Keratinocyte (primary cell): ENCODE data around the gene SPAG9. TPM values are rescaled to one million over a fixed set of nuclear protein-coding genes. Genes with fewer than 3 reads are reported as not detected.

Experiments
- DNase-seq: peaks from one replicate; pipeline ENCODE4 v3.0.0-alpha.2; 2011; ENCODE audit warnings: low read depth, missing footprints, low spot score
- FAIRE-seq: peaks from 2 replicates; lab custom pipeline; 2011; peaks lifted over from hg19 to GRCh38; lab: Jason Lieb, UNC
- H2AFZ ChIP-seq: 2 replicates; pipeline ENCODE4 v1.6.0; 2012; ENCODE audit warnings: low read length, control low read depth, inconsistent platforms; ENCODE audit not compliant: control insufficient read depth
- H3K27ac ChIP-seq: 2 replicates; pipeline ENCODE4 v1.5.1; 2011; ENCODE audit warnings: low read length; ENCODE audit not compliant: control insufficient read depth, insufficient read depth
- H3K27me3 ChIP-seq: 3 replicates; pipeline ENCODE4 v1.6.0; 2011; ENCODE audit warnings: low read length; ENCODE audit not compliant: control insufficient read depth, insufficient read depth; ENCODE audit errors: extremely low read depth
- H3K36me3 ChIP-seq, 2 experiments: 2 replicates in 1 of 2; 3 replicates in 1 of 2; pipeline ENCODE4 v1.5.1; 2011; ENCODE audit warnings: low read length in 2 of 2, mild to moderate bottlenecking in 1 of 2; ENCODE audit not compliant: control insufficient read depth in 2 of 2, insufficient read depth in 2 of 2; ENCODE audit errors: extremely low read depth in 1 of 2
- H3K4me1 ChIP-seq: 3 replicates; pipeline ENCODE4 v1.5.1; 2011; ENCODE audit warnings: low read length; ENCODE audit not compliant: control insufficient read depth, insufficient read depth; ENCODE audit errors: extremely low read depth
- H3K4me2 ChIP-seq: 3 replicates; pipeline ENCODE4 v1.6.0; 2011; ENCODE audit warnings: low read depth, low read length; ENCODE audit not compliant: control insufficient read depth, insufficient read depth; ENCODE audit errors: extremely low read depth
- H3K4me3 ChIP-seq, 3 experiments: fragments of 200-600 bp in 1 of 3; sonication (generic) in 1 of 3; 2 replicates in 2 of 3; 3 replicates in 1 of 3; pipeline ENCODE4 v1.5.1; 2011 to 2016; ENCODE audit warnings: low read length in 3 of 3, mild to moderate bottlenecking in 3 of 3, control low read depth in 2 of 3, inconsistent platforms in 1 of 3, low read depth in 1 of 3, mixed read lengths in 1 of 3, mixed run types in 1 of 3, moderate library complexity in 1 of 3; ENCODE audit not compliant: control insufficient read depth in 2 of 3, insufficient read depth in 2 of 3; ENCODE audit errors: extremely low read depth in 1 of 3
- H3K79me2 ChIP-seq: 2 replicates; pipeline ENCODE4 v1.6.0; 2012; ENCODE audit warnings: low read length; ENCODE audit not compliant: control insufficient read depth, insufficient read depth
- H3K9ac ChIP-seq: 3 replicates; pipeline ENCODE4 v1.6.0; 2011; ENCODE audit warnings: low read length; ENCODE audit not compliant: control insufficient read depth, insufficient read depth; ENCODE audit errors: extremely low read depth
- H3K9me1 ChIP-seq: 3 replicates; pipeline ENCODE4 v1.6.0; 2011; ENCODE audit warnings: low read length; ENCODE audit not compliant: control insufficient read depth, insufficient read depth; ENCODE audit errors: extremely low read depth
- H3K9me3 ChIP-seq: 2 replicates; pipeline ENCODE4 v1.5.1; 2012; ENCODE audit warnings: low read depth, low read length; ENCODE audit not compliant: control insufficient read depth
- H4K20me1 ChIP-seq: 3 replicates; pipeline ENCODE4 v1.6.0; 2011; ENCODE audit warnings: low read length; ENCODE audit not compliant: control insufficient read depth, insufficient read depth; ENCODE audit errors: extremely low read depth
- CTCF ChIP-seq, 3 experiments: IDR thresholded peaks in 1 of 3; conservative IDR thresholded peaks in 1 of 3; optimal IDR thresholded peaks in 1 of 3; 2 replicates in 2 of 3; 3 replicates in 1 of 3; pipeline versions ENCODE3 to v1.5.1; 2011; ENCODE audit warnings: low read length in 3 of 3, mild to moderate bottlenecking in 3 of 3, moderate library complexity in 2 of 3, control low read depth in 1 of 3, inconsistent platforms in 1 of 3; ENCODE audit not compliant: insufficient read depth in 2 of 3; ENCODE audit errors: extremely low read depth in 1 of 3
- EZH2 ChIP-seq: IDR thresholded peaks from one replicate; pipeline ENCODE4 v1.6.1; 2012; ENCODE audit warnings: inconsistent platforms, mild to moderate bottlenecking, low read length, moderate library complexity
- dilution Hi-C: fragments of 300-500 bp; cut with MboI; formaldehyde crosslinking; loops from one replicate; pipeline ENCODE4 v1.7.0; 2020; ENCODE audit warnings: low sequenced_read_pairs; ENCODE audit not compliant: extremely low pct_ligation_motif_present
- polyA plus RNA-seq, 5 experiments: library from polyadenylated mRNA; depleted of rRNA in 3 of 5; stranded (reverse) in 3 of 5; stranded (forward) in 1 of 5; unstranded in 1 of 5; fragments of >200 nt; gene quantifications; 1 replicate in 1 of 5; 2 replicates in 3 of 5; 3 replicates in 1 of 5; pipeline versions ENCODE4 v1.2.1 to v1.2.3, GENCODE V29; 2011 to 2012; ENCODE audit warnings: missing spikeins in 2 of 5, low read depth in 1 of 5, low replicate concordance in 1 of 5

The SPAG9 gene
- polyA plus RNA-seq, 1 donor (not counting 4 experiments of a cell fraction or from before 2014, with no cell fraction given), result 43.1 TPM

DNA sequence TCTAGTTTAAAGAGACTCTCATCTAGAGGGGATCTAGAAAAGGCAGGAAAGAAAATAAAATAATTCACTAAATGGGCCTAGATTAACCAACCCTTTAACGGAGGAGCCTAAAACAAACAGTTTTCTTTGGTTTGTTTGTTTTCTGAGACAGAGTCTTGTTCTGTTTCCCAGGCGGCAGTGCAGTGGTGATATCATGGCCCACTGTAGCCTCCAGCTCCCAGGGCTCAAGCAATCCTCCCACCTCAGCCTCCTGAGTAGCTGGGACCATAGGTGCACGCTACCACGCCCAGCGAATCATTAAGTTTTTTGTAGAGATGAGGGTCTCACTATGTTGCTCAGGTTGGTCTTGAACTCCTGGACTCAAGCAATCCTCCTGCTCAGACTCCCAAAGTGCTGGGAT is 132.2 kb downstream of the SPAG9 start:
- Histone ChIP-seq H3K36me3 (peaks cover 25% of the 10 kb centered on the region in 2 experiments), H3K4me1 (no peaks in the 10 kb centered on the region), H2AFZ (no peak overlapping the region), H3K4me3 (no peak overlapping the region), H3K9ac (no peak overlapping the region), H4K20me1 (no peaks in the 10 kb centered on the region), H3K79me2 (no peaks in the 10 kb centered on the region), H3K9me1 (no peaks in the 10 kb centered on the region), H3K27me3 (no peaks in the 10 kb centered on the region), H3K27ac (no peak overlapping the region), H3K4me2 (no peak overlapping the region), H3K9me3 (no peaks in the 10 kb centered on the region)
- TF ChIP-seq CTCF (optimal IDR thresholded peaks at IDR 0.05 in 1 of 3, IDR thresholded peaks at IDR 0.05 in 1 of 3, conservative IDR thresholded peaks at IDR 0.05 in 1 of 3; ENCODE audit: extremely low read depth in 1 of 3, insufficient read depth in 2 of 3, low read length in 3 of 3), result no peak
- TF ChIP-seq EZH2, result no peak
- DNase-seq (no peak), FAIRE-seq (no peak)
- dilution Hi-C loops, result no loop called here

- dilution Hi-C loops, result no loop called here
- Histone ChIP-seq H3K4me2 (no peak overlapping the region), H2AFZ (no peak overlapping the region), H3K27me3 (no peaks in the 10 kb centered on the region), H3K9me1 (no peaks in the 10 kb centered on the region), H4K20me1 (no peaks in the 10 kb centered on the region), H3K36me3 (peaks cover 22% of the 10 kb centered on the region in 2 experiments), H3K27ac (no peak overlapping the region), H3K79me2 (no peaks in the 10 kb centered on the region), H3K9me3 (no peaks in the 10 kb centered on the region), H3K4me1 (no peaks in the 10 kb centered on the region), H3K9ac (no peak overlapping the region), H3K4me3 (no peak overlapping the region)
- TF ChIP-seq EZH2 (no peak), CTCF (optimal IDR thresholded peaks at IDR 0.05 in 1 of 3, IDR thresholded peaks at IDR 0.05 in 1 of 3, conservative IDR thresholded peaks at IDR 0.05 in 1 of 3; ENCODE audit: extremely low read depth in 1 of 3, insufficient read depth in 2 of 3, low read length in 3 of 3) (no peak)
- FAIRE-seq, result no peak
- DNase-seq, result no peak
Measured at GRCh38 chr17:50986989-50987660, 133.5 kb downstream of the SPAG9 start.
